Measurements from ENCODE around the gene LCE5A.

DNA sequence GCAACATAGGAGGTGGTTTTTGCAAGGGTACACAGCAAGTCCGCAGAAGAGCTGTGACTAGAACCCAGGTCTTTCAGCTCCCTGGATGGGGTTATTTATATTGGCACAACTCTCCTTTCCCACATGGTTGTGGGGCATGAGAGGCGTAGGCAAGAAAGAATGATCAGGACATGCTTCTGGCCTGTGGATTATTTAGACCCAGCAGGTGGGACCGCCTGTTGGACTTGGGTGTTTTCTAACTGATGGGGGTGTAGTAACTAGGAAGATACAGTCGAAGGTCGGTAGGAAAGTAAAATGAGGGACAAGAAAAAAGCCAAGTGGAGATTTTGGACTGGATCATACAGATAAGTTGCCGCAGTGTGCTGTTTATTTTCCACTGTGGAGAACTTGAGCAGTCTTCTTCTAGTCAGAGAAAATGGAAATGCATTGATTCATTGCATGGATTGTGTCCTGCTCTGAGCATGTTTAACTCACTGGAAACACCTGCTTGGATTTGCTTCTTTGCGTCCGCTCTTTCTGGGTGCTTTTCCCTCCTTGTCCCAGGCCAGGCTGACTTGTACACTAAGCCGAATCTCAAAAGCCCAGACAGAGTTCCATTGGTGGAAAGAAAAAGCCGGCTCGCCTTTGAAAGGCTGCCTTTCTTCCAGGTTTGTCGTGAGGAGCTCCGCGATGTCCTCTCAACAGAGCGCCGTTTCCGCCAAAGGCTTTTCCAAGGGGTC is 4.3 kb downstream of the LCE5A start:
- TF ChIP-seq, protein P1, sequence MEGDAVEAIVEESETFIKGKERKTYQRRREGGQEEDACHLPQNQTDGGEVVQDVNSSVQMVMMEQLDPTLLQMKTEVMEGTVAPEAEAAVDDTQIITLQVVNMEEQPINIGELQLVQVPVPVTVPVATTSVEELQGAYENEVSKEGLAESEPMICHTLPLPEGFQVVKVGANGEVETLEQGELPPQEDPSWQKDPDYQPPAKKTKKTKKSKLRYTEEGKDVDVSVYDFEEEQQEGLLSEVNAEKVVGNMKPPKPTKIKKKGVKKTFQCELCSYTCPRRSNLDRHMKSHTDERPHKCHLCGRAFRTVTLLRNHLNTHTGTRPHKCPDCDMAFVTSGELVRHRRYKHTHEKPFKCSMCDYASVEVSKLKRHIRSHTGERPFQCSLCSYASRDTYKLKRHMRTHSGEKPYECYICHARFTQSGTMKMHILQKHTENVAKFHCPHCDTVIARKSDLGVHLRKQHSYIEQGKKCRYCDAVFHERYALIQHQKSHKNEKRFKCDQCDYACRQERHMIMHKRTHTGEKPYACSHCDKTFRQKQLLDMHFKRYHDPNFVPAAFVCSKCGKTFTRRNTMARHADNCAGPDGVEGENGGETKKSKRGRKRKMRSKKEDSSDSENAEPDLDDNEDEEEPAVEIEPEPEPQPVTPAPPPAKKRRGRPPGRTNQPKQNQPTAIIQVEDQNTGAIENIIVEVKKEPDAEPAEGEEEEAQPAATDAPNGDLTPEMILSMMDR (conservative IDR thresholded peaks at IDR 0.05), result no peak
- TF ChIP-seq ZFX (IDR thresholded peaks at IDR 0.05), result no peak

Measured in C4-2B (cell line).